Duodenal mucosa (tissue), 2 donors: ENCODE measurements around the gene STK32C.
A peak's percentile ranks its signal among the peaks of the same experiment; 100 is the strongest.
"Not testable (repeated sequence)": the region's sequence is repeated elsewhere in the genome, so short reads cannot be mapped to it uniquely, and the experiment has no call there.

ENCODE experiments used
- H3K27ac ChIP-seq: one replicate; pipeline ENCODE4 v1.7.0; 2013; ENCODE audit warnings: low read depth, low read length
- H3K27me3 ChIP-seq, 2 donors: one replicate each; pipeline ENCODE4 v1.7.0; 2013; ENCODE audit warnings: low read length in 2 of 2, control low read depth in 1 of 2; ENCODE audit not compliant: insufficient read depth in 2 of 2, control insufficient read depth in 1 of 2
- H3K36me3 ChIP-seq, 2 donors: one replicate each; pipeline ENCODE4 v1.7.0; 2013; ENCODE audit warnings: low read length in 2 of 2, control low read depth in 1 of 2; ENCODE audit not compliant: insufficient read depth in 2 of 2, control insufficient read depth in 1 of 2
- H3K4me1 ChIP-seq, 2 donors: one replicate each; pipeline ENCODE4 v1.7.0; 2013; ENCODE audit warnings: low read length in 2 of 2, control low read depth in 1 of 2; ENCODE audit not compliant: insufficient read depth in 2 of 2, control insufficient read depth in 1 of 2
- H3K4me3 ChIP-seq, 2 donors: one replicate each; pipeline ENCODE4 v1.7.0; 2013; ENCODE audit warnings: low read length in 2 of 2, low read depth in 1 of 2
- H3K9ac ChIP-seq, 2 donors: one replicate each; pipeline ENCODE4 v1.7.0; 2013; ENCODE audit warnings: low read length in 2 of 2, low read depth in 1 of 2
- H3K9me3 ChIP-seq, 2 donors: one replicate each; pipeline ENCODE4 v1.7.0; 2013; ENCODE audit warnings: low read length in 2 of 2, control low read depth in 1 of 2; ENCODE audit not compliant: control insufficient read depth in 1 of 2

Gene STK32C

DNA sequence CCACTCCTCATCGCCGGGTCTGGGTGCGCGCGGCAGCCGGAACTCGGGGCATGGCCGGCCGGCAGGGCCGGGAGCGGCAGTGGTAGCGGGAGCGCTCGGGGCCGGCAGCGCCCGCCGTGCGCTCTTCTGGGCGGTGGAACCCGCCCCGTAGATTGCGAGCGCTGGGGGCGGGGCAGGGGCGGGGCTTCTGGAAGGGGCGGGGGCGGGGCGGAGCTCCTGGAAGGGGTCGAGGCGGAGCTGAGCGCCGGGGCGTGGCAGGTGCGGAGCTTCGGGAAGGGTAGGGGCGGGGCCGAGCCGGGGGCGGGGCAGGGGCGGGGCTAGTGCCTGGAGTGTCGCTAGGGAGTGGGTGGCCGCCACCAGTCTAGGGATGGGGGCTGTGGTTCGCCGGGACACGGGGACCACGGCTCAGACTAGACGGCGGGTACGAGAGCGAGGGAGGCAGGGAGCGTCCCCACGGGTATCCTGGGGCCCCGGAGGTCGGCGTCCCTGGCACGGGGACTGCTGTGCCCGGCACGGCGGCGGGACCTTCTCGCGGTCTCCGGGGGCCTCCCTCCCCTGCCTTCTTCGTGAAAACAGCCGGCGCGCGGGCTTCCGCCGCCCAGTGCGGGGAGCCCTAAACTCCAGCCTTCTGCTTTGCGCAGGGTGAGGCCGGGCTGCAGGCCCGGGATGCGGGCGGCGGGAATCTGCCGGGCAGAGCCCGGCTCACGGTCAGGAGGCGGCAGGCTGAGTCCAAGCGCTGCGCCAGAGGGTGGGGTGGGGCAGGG lies at the start of gene STK32C:
TSS of gene STK32C (minus strand) at position 128 of the 764 bp plus-strand sequence. CDS start at position 11, 117 bp downstream.
- Histone ChIP-seq H3K4me1 (peaks cover 0 to 13% of the 10 kb centered on the region in 2 donors), H3K27ac (no peak within 1 kb of the TSS), H3K9ac (peak within 1 kb of the TSS in 1 of 2 donors; percentile 54), H3K9me3 (no peaks in the 10 kb centered on the region), H3K27me3 (peaks cover 25 to 30% of the 10 kb centered on the region in 2 donors), H3K4me3 (peak within 1 kb of the TSS; percentile 63 to 84), H3K36me3 (no peaks in the 10 kb centered on the region)

DNA sequence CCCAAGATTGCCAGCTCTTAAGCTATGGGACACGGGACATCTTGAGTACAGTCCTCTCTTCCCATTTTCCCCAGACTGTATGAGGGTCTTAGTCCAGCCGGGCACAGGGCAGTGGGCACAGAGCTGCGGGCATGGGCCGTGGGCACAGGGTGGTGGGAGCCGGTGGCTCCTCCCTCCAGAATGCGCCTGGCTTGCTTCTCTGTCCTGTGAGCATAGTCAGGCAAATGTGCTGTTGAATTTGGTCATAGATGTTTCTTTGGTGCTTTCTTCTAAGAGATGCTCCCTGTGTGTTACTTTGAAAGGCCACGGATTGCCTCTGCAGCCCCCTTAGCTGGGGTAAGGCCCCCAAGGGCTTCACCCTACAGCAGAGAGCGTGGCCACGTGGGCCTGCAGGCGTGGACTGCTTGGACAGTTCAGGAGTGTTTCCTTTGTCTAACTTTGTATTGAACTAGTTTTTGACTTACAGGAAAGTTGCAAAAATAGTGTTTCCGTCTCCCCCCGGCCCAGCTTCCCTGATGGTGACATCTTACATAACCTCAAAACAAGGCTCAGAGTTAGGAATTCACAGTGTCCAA lies 49.0 kb upstream of the STK32C start:
- Histone ChIP-seq H3K9ac (no peak overlapping the region), H3K4me3 (no peak overlapping the region), H3K4me1 (no peaks in the 10 kb centered on the region), H3K9me3 (no peaks in the 10 kb centered on the region), H3K27me3 (no peaks in the 10 kb centered on the region), H3K27ac (no peak overlapping the region), H3K36me3 (peaks cover 0 to 3% of the 10 kb centered on the region in 2 donors)

DNA sequence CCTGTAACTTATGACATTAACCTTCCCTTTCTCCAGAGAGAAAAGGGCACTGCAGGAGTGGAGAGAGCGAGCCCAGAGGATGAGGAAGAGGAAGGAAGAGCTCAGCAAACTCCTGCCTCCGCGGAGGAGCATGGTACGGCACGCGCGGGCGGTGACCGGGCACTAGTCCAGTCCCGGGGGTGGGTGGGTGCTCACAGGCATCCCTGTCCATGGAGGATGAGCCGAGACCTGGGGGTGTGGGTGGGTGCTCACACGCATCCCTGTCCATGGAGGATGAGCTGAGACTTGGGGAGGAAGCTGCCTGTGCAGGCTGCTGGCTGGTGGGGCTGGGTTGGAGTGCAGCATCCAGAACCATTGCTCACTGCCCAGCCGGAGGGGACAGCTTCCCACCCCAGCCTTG lies 48.0 kb upstream of the STK32C start:
- Histone ChIP-seq H3K9me3 (no peaks in the 10 kb centered on the region), H3K27me3 (no peaks in the 10 kb centered on the region), H3K27ac (no peak overlapping the region), H3K4me3 (no peak overlapping the region), H3K4me1 (no peaks in the 10 kb centered on the region), H3K9ac (no peak overlapping the region), H3K36me3 (peaks cover 0 to 3% of the 10 kb centered on the region in 2 donors)

DNA sequence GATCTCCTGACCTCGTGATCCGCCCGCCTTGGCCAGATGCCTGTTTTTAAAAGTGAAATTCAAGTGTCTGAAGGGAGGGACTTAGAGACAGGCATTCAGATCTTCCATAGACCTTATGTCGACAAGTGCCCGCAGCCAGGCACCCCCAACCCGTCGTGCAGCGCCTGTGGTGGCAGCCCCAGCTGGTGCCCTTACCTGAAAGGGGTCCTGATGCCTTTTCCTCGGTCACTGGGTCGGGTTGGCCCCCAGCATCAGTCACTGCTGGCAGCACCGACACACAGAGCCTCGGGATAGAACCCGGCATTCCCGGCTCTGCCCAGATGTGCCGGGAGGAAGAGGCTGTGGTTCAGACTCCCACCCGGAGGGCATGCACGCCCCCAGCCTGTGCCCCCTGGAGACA lies 47.5 kb upstream of the STK32C start:
- no peaks in the 10 kb centered on the region for H3K27me3 ChIP-seq

DNA sequence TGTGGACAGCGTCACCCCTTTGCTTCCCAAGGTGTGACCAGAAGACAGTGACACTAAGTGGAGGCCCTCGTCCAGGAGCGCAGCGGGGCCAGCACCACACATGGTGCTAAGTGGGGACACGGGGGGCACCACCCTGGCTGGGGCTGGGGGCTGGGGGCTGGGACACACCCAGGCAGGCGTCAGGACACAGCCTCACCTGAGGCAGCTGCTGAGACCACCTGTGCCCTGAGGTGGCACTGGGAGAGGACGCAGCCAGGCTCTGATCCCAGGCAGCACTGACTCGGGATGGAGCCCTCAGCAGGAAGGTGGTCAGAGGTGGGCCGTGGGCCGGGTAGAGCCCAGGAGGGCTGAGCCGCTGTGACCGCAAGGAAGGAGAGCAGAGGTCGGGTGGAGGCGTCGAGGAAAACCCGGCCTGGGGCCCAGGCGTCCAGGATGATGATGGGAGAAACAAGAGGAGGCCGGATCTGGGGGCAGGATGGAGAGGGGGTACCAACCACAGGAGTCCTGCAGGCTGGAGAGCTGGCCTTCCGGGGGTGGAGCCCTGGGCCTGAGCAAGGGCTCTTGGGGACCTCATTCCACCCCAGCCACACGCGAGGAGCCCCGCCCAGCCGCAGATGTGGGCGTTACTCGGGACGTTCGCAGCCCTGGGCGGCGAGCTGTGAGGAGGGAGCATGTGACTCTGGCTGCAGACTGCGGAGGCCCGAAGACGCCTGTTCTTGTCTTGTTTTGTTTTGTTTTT lies 46.8 kb upstream of the STK32C start:
- H3K9ac ChIP-seq, result no peak overlapping the region
- H3K4me1 ChIP-seq, result no peaks in the 10 kb centered on the region
- peaks cover 0 to 3% of the 10 kb centered on the region in 2 donors for H3K36me3 ChIP-seq
- H3K27ac ChIP-seq, result no peak overlapping the region
- no peaks in the 10 kb centered on the region for H3K27me3 ChIP-seq
- no peaks in the 10 kb centered on the region for H3K9me3 ChIP-seq
- no peak overlapping the region for H3K4me3 ChIP-seq

More for the DNA sequence above, 47.5 kb upstream of the STK32C start:
- Histone ChIP-seq H3K27ac (no peak overlapping the region), H3K4me3 (no peak overlapping the region), H3K9me3 (no peaks in the 10 kb centered on the region), H3K4me1 (no peaks in the 10 kb centered on the region), H3K36me3 (peaks cover 0 to 3% of the 10 kb centered on the region in 2 donors), H3K9ac (no peak overlapping the region)

DNA sequence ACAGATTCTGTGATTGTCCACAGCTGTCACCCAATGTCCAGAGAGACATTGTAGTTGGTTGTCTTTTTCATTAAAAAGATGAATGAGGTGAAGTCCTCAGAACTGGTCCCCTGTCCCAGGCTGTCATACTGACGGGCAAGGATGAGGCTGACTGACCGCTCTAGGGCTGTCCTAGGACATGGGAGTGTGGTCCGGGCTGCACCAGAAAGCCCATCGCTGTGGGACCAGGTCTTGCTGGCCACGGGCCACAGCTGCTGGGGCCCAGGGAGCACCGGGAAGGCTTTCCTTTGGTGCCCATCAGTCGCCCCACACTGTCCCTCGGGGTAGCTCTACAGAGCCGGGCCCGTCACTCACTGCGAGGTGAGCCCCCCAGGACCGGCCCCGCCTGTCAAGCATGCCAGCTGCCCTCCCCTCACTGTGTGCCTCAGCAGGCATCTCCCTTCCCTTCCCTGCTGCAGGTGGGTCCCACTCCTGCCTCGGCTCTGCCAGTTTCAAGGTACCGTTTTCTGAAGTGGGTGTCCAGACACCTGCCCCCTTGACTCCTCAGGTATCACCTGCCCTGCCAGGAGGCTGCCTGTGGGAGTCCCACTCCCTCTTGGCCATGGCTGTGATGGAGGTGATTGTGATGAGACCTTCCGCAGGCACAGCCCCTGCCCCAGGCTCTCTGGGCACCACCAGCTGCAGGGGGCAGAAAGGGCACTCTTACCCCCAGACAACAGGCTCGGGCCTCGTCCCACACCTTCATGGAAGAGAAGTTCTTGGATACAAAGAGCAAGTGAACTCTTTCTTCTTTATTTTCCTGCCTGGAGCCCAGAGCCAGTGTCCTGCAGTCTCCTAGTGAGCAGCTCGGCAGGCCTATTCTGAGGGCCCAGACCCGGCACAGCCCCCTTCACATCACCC lies 46.0 kb upstream of the STK32C start:
- H3K27me3 ChIP-seq, result no peaks in the 10 kb centered on the region
- H3K9me3 ChIP-seq, result no peaks in the 10 kb centered on the region
- H3K27ac ChIP-seq, result no peak overlapping the region
- no peak overlapping the region for H3K9ac ChIP-seq
- H3K36me3 ChIP-seq, result peaks cover 3 to 9% of the 10 kb centered on the region in 2 donors
- no peaks in the 10 kb centered on the region for H3K4me1 ChIP-seq
- H3K4me3 ChIP-seq, result no peak overlapping the region

DNA sequence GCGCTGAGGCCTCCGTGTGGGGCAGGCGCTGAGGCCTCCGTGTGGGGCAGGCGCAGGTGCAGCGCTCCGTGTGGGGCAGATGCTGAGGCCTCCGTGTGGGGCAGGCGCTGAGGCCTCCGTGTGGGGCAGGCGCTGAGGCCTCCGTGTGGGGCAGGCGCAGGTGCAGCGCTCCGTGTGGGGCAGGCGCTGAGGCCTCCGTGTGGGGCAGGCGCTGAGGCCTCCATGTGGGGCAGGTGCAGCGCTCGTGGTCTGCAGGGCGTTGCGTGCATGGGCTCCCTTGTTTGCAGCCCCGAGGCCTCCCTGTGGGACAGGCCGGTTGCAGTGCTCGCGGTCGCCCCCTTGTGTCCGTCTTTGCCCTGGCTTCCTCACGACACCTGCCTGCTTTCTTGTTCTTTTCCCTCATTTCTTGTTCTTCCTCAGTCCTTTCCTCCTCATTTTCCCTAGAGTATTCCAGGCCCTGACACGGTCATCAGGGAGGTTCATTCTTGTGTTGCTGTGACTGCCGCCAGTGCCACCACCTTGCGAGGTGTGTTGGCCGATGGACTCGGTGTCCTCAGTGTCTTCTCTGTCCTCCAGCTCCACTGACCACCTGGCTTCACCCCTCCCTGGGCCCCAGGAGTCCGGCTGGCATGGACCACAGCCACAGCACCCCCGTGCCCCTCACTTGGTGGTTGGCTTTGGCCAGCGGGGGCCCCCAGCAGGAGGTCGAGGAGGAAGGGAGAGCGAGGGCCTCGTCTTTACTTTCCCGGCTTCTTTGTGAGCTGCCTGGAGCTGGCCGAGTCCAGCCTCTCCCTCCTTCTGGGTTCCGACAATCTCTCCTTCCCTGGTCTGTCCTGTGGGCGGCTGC lies 44.9 kb upstream of the STK32C start:
- not testable (repeated sequence) for H3K9me3 ChIP-seq, H3K27me3 ChIP-seq, H3K4me3 ChIP-seq, H3K9ac ChIP-seq, H3K4me1 ChIP-seq, H3K27ac ChIP-seq
- H3K36me3 ChIP-seq, result peaks cover 3 to 13% of the 10 kb centered on the region in 2 donors

DNA sequence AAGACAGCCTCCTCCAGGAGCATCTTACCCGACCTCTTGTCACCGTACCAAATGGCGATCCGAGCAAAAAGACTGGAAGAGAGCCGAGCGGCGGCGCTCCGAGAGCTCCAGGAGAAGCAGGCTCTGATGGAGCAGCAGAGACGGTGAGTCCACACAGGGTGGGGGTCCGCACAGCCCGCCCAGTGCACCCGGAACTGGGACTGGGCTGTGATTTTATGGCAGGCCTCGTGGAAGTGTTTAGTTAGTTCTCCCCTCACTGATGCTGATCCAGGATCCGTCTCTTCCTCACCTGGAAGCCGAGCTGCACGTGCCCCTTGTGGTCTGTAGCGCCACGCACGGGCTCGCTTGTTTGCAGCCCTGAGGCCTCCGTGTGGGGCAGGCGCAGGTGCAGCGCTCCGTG lies 43.9 kb upstream of the STK32C start:
- H3K4me3 ChIP-seq, result no peak overlapping the region
- no peaks in the 10 kb centered on the region for H3K27me3 ChIP-seq
- no peak overlapping the region for H3K9ac ChIP-seq
- H3K36me3 ChIP-seq, result peaks cover 3 to 13% of the 10 kb centered on the region in 2 donors
- H3K27ac ChIP-seq, result no peak overlapping the region
- H3K4me1 ChIP-seq, result no peaks in the 10 kb centered on the region
- H3K9me3 ChIP-seq, result no peaks in the 10 kb centered on the region

DNA sequence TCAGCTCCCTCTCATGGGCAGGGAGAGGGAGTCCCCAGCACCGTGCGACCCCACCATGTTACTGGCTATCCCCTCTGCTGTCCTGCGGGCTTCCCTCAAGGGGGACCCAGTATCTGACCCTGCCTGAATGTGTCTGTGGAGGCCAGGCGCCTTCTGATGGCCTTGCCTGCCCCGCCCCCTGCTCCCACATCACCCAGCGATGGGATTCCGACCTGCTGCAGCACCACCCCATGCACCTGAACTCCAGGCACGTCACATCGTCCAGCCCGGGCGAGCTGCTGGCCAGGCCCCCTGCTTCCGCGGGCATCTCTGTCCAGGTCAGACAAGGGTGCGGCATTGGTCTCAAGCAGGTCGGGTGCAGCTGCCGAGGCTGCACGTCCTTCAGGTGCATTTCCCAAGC lies 43.2 kb upstream of the STK32C start:
- H3K27me3 ChIP-seq, result no peaks in the 10 kb centered on the region
- H3K4me3 ChIP-seq, result no peak overlapping the region
- H3K4me1 ChIP-seq, result no peaks in the 10 kb centered on the region
- peaks cover 3 to 12% of the 10 kb centered on the region in 2 donors for H3K36me3 ChIP-seq
- H3K9me3 ChIP-seq, result no peaks in the 10 kb centered on the region
- H3K9ac ChIP-seq, result no peak overlapping the region
- H3K27ac ChIP-seq, result no peak overlapping the region
